Retinal pigment epithelial cell (primary cell): Measurements from ENCODE around the gene CHADL.
"Not testable (repeated sequence)": the region's sequence is repeated elsewhere in the genome, so short reads cannot be mapped to it uniquely, and the experiment has no call there.

Experiments used
- DNase-seq: peaks from one replicate; pipeline ENCODE4 v3.0.0-alpha.2; 2010; ENCODE audit warnings: low read depth
- H3K4me3 ChIP-seq: 2 replicates; pipeline ENCODE4 v1.5.1; 2011; ENCODE audit warnings: mild to moderate bottlenecking, low read length, control low read depth, moderate library complexity
- CTCF ChIP-seq: conservative IDR thresholded peaks from 2 replicates; pipeline ENCODE4 v1.5.1; 2011; ENCODE audit warnings: low read depth, low read length, control low read depth, inconsistent platforms

CHADL gene

GRCh38 chr22:41264408-41264941 lies 23.7 kb upstream of the CHADL start:
- TF ChIP-seq CTCF = no peak
- no peak for DNase-seq
- H3K4me3 ChIP-seq = no peak overlapping the region

- no peak for DNase-seq
- no peak for TF ChIP-seq CTCF
- no peak overlapping the region for H3K4me3 ChIP-seq
Measured at GRCh38 chr22:41263704-41264103, 23.0 kb upstream of the CHADL start.

- TF ChIP-seq CTCF = no peak
- H3K4me3 ChIP-seq = no peak overlapping the region
- no peak for DNase-seq
Measured at GRCh38 chr22:41262250-41262765, 21.6 kb upstream of the CHADL start.

- TF ChIP-seq CTCF = no peak
- DNase-seq = no peak
- no peak overlapping the region for H3K4me3 ChIP-seq
Measured at GRCh38 chr22:41261541-41262249, 21.0 kb upstream of the CHADL start.

GRCh38 chr22:41260871-41261270 lies 20.1 kb upstream of the CHADL start:
- no peak for DNase-seq
- TF ChIP-seq CTCF = no peak
- H3K4me3 ChIP-seq = no peak overlapping the region

- not testable (repeated sequence) for H3K4me3 ChIP-seq, DNase-seq
Measured at GRCh38 chr22:41259756-41260155, 19.0 kb upstream of the CHADL start.

GRCh38 chr22:41257696-41258095 lies 17.0 kb upstream of the CHADL start:
- TF ChIP-seq CTCF = no peak
- no peak overlapping the region for H3K4me3 ChIP-seq
- no peak for DNase-seq
